GM12892 (cell line): ENCODE data around the gene RAB7B.

Source experiments
- POLR2A ChIP-seq: IDR thresholded peaks from 2 replicates; pipeline ENCODE4 v1.6.1; 2011; ENCODE audit warnings: low read depth, low read length, control low read depth
- POLR2AphosphoS5 ChIP-seq: IDR thresholded peaks from 2 replicates; pipeline ENCODE4 v1.6.1; 2011; ENCODE audit warnings: low read depth, low read length, control low read depth
- TAF1 ChIP-seq: IDR thresholded peaks from 2 replicates; pipeline ENCODE4 v1.6.1; 2011; ENCODE audit warnings: low read depth, mild to moderate bottlenecking, control low read depth, low read length, borderline replicate concordance

DNA sequence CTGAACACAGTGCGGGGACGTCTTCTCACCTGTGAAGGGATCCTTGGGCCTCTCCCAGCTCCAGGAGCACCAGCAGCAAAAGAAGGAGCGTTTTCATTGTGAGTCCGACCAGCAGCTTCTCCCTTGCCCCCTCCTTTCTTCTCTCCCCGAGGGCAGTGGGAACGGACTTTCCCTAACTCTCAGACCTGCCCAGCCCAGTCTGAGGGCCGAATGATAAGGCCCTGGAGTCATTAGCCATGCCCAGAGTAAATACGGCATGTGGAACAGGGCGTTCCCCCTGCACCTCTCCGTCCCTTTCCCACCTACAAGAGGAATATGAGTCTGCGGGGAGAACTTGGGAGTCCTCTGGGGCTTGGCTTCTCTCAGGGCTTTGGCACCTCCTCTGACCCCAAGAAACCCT, 20.5 kb upstream of the RAB7B start, which contains the start of gene CTSE:
- TF ChIP-seq POLR2A = no peak
- TF ChIP-seq POLR2AphosphoS5 = no peak
- no peak for TF ChIP-seq TAF1
